ENCODE data around the gene TMEM30B.

GRCh38 chr14:61323970-61324369, 42.8 kb upstream of the TMEM30B start:
- TF ChIP-seq CTCF (IDR thresholded peaks at IDR 0.05) (no peak), POLR2A (IDR thresholded peaks at IDR 0.05; ENCODE audit: low read depth) (no peak), POLR2AphosphoS5 (IDR thresholded peaks at IDR 0.05) (no peak)
